ENCODE data around the gene GFM1.

GRCh38 chr3:158735296-158736033, 91.1 kb downstream of the GFM1 start:
- TF ChIP-seq EP300 (IDR thresholded peaks at IDR 0.05) (no peak), POLR2A (IDR thresholded peaks at IDR 0.05) (no peak)
